ENCODE data around the gene PHC3.
"Not testable (repeated sequence)": the region's sequence is repeated elsewhere in the genome, so short reads cannot be mapped to it uniquely, and the experiment has no call there.

The PHC3 gene

GRCh38 chr3:170207717-170208116, 26.2 kb upstream of the PHC3 start:
- Histone ChIP-seq H3K9me2 (replicated peaks; ENCODE audit: insufficient read depth, low read length) (no peaks in the 10 kb centered on the region), H2AFZ (ENCODE audit: low read depth, low read length, severe bottlenecking) (no peak overlapping the region), H3K27ac (ENCODE audit: low read depth, low read length) (no peak overlapping the region), H3K4me2 (ENCODE audit: low read depth, low read length, poor library complexity, severe bottlenecking) (no peak overlapping the region), H3K9me3 (ENCODE audit: insufficient read depth, low read length) (no peaks in the 10 kb centered on the region), H3K4me3 (ENCODE audit: insufficient read depth, low read length, poor library complexity, severe bottlenecking) (no peak overlapping the region), H3K9ac (ENCODE audit: low read length) (no peak overlapping the region), H3K36me3 (ENCODE audit: low read length) (no peaks in the 10 kb centered on the region), H3F3A (ENCODE audit: insufficient read depth) (no peaks in the 10 kb centered on the region), H3K79me2 (ENCODE audit: insufficient read depth, low read length) (no peaks in the 10 kb centered on the region), H3K27me3 (ENCODE audit: low read length) (no peaks in the 10 kb centered on the region), H4K20me1 (ENCODE audit: low read depth, low read length) (no peaks in the 10 kb centered on the region)
- TF ChIP-seq, protein P1, sequence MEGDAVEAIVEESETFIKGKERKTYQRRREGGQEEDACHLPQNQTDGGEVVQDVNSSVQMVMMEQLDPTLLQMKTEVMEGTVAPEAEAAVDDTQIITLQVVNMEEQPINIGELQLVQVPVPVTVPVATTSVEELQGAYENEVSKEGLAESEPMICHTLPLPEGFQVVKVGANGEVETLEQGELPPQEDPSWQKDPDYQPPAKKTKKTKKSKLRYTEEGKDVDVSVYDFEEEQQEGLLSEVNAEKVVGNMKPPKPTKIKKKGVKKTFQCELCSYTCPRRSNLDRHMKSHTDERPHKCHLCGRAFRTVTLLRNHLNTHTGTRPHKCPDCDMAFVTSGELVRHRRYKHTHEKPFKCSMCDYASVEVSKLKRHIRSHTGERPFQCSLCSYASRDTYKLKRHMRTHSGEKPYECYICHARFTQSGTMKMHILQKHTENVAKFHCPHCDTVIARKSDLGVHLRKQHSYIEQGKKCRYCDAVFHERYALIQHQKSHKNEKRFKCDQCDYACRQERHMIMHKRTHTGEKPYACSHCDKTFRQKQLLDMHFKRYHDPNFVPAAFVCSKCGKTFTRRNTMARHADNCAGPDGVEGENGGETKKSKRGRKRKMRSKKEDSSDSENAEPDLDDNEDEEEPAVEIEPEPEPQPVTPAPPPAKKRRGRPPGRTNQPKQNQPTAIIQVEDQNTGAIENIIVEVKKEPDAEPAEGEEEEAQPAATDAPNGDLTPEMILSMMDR (IDR thresholded peaks at IDR 0.05; ENCODE audit: insufficient read depth, low read length, poor library complexity, severe bottlenecking), result no peak
- TF ChIP-seq EZH2phosphoT487 (conservative IDR thresholded peaks at IDR 0.05; ENCODE audit: low read length), result no peak

- H2AFZ ChIP-seq (ENCODE audit: low read depth, low read length, severe bottlenecking); H3F3A ChIP-seq (ENCODE audit: insufficient read depth); H3K27me3 ChIP-seq (ENCODE audit: low read length); H3K27ac ChIP-seq (ENCODE audit: low read depth, low read length); H3K9me2 ChIP-seq (replicated peaks; ENCODE audit: insufficient read depth, low read length); H3K4me3 ChIP-seq (ENCODE audit: insufficient read depth, low read length, poor library complexity, severe bottlenecking); H4K20me1 ChIP-seq (ENCODE audit: low read depth, low read length); H3K4me2 ChIP-seq (ENCODE audit: low read depth, low read length, poor library complexity, severe bottlenecking); H3K36me3 ChIP-seq (ENCODE audit: low read length); H3K9me3 ChIP-seq (ENCODE audit: insufficient read depth, low read length); H3K9ac ChIP-seq (ENCODE audit: low read length); H3K79me2 ChIP-seq (ENCODE audit: insufficient read depth, low read length): not testable (repeated sequence)
Measured at GRCh38 chr3:170206164-170206762, 24.7 kb upstream of the PHC3 start.

DNA sequence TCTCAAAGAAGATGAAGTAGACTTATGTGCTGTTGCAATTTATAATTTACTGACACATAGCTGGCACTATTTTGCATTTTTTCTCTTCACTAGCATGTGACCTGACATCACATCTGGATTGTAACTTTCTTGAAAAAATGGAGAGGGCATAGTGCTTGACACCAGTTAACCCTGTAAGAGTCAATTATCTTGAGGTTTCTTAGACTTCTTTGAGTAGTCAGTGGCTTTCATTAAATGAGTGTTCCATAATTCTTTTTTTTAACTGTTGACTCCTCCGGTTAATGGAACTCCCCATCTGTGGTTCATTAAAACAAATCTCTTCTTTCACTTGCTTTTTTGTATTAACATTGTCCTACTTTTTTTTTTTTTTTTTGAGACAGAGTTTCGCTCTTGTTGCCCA, 23.8 kb upstream of the PHC3 start:
- H3K27me3 ChIP-seq (ENCODE audit: low read length), result no peaks in the 10 kb centered on the region
- no peak overlapping the region for H3K4me2 ChIP-seq (ENCODE audit: low read depth, low read length, poor library complexity, severe bottlenecking)
- H2AFZ ChIP-seq (ENCODE audit: low read depth, low read length, severe bottlenecking), result no peak overlapping the region
- H3K36me3 ChIP-seq (ENCODE audit: low read length), result no peaks in the 10 kb centered on the region
- no peak overlapping the region for H3K9ac ChIP-seq (ENCODE audit: low read length)
- H3K4me3 ChIP-seq (ENCODE audit: insufficient read depth, low read length, poor library complexity, severe bottlenecking), result no peak overlapping the region
- H3F3A ChIP-seq (ENCODE audit: insufficient read depth), result no peaks in the 10 kb centered on the region
- H3K9me2 ChIP-seq (replicated peaks; ENCODE audit: insufficient read depth, low read length), result no peaks in the 10 kb centered on the region
- H3K9me3 ChIP-seq (ENCODE audit: insufficient read depth, low read length), result no peaks in the 10 kb centered on the region
- no peak for TF ChIP-seq EZH2phosphoT487 (conservative IDR thresholded peaks at IDR 0.05; ENCODE audit: low read length)
- TF ChIP-seq, protein P1 (IDR thresholded peaks at IDR 0.05; ENCODE audit: insufficient read depth, low read length, poor library complexity, severe bottlenecking), result no peak
- no peaks in the 10 kb centered on the region for H4K20me1 ChIP-seq (ENCODE audit: low read depth, low read length)
- H3K79me2 ChIP-seq (ENCODE audit: insufficient read depth, low read length), result no peaks in the 10 kb centered on the region
- H3K27ac ChIP-seq (ENCODE audit: low read depth, low read length), result no peak overlapping the region

GRCh38 chr3:170204509-170204908, 23.0 kb upstream of the PHC3 start:
- H4K20me1 ChIP-seq (ENCODE audit: low read depth, low read length), result no peaks in the 10 kb centered on the region
- no peaks in the 10 kb centered on the region for H3K9me2 ChIP-seq (replicated peaks; ENCODE audit: insufficient read depth, low read length)
- no peaks in the 10 kb centered on the region for H3K79me2 ChIP-seq (ENCODE audit: insufficient read depth, low read length)
- H3K9me3 ChIP-seq (ENCODE audit: insufficient read depth, low read length), result no peaks in the 10 kb centered on the region
- H3F3A ChIP-seq (ENCODE audit: insufficient read depth), result no peaks in the 10 kb centered on the region
- H2AFZ ChIP-seq (ENCODE audit: low read depth, low read length, severe bottlenecking), result no peak overlapping the region
- no peaks in the 10 kb centered on the region for H3K36me3 ChIP-seq (ENCODE audit: low read length)
- no peak overlapping the region for H3K27ac ChIP-seq (ENCODE audit: low read depth, low read length)
- no peak overlapping the region for H3K4me3 ChIP-seq (ENCODE audit: insufficient read depth, low read length, poor library complexity, severe bottlenecking)
- TF ChIP-seq EZH2phosphoT487 (conservative IDR thresholded peaks at IDR 0.05; ENCODE audit: low read length), result no peak
- TF ChIP-seq, protein P1 (IDR thresholded peaks at IDR 0.05; ENCODE audit: insufficient read depth, low read length, poor library complexity, severe bottlenecking), result no peak
- no peaks in the 10 kb centered on the region for H3K27me3 ChIP-seq (ENCODE audit: low read length)
- no peak overlapping the region for H3K9ac ChIP-seq (ENCODE audit: low read length)
- H3K4me2 ChIP-seq (ENCODE audit: low read depth, low read length, poor library complexity, severe bottlenecking), result no peak overlapping the region
